ENCODE results near the gene ADAM8. TPM values are rescaled to one million over a fixed set of nuclear protein-coding genes. Genes with fewer than 3 reads are reported as not detected.
"Not testable (repeated sequence)": the region's sequence is repeated elsewhere in the genome, so short reads cannot be mapped to it uniquely, and the experiment has no call there.

Gene ADAM8
- total RNA-seq, 1 donor from 2014 or later, result 20.3 TPM

GRCh38 chr10:133235265-133235855 is 41.3 kb downstream of the ADAM8 start:
- Histone ChIP-seq H3K9me3 (no peaks in the 10 kb centered on the region), H3K36me3 (no peaks in the 10 kb centered on the region), H3K4me1 (peaks cover 13% of the 10 kb centered on the region), H3K27me3 (peaks cover 75% of the 10 kb centered on the region), H3K4me3 (peak overlapping the region; percentile 25), H3K27ac (no peak overlapping the region)
- peak; percentile 78 for DNase-seq
- intact Hi-C loops (cut with DNase I), result no loop called here
- ATAC-seq, result peak; percentile 59
- no peak for TF ChIP-seq CTCF (IDR thresholded peaks at IDR 0.05)

- peak; percentile 6 for ATAC-seq
These were observed 41.9 kb downstream of the ADAM8 start for GRCh38 chr10:133234796-133235195.

GRCh38 chr10:133231946-133232574 is 44.6 kb downstream of the ADAM8 start:
- peaks cover 12% of the 10 kb centered on the region for H3K4me1 ChIP-seq
- TF ChIP-seq CTCF (IDR thresholded peaks at IDR 0.05), result no peak
- intact Hi-C loops (cut with DNase I), result no loop called here
- H3K36me3 ChIP-seq, result no peaks in the 10 kb centered on the region
- H3K9me3 ChIP-seq, result no peaks in the 10 kb centered on the region
- peaks cover 70% of the 10 kb centered on the region for H3K27me3 ChIP-seq
- ATAC-seq, result no peak
- no peak for DNase-seq
- no peak overlapping the region for H3K4me3 ChIP-seq
- H3K27ac ChIP-seq, result no peak overlapping the region

More at GRCh38 chr10:133234796-133235195, 41.9 kb downstream of the ADAM8 start:
- H3K4me3 ChIP-seq; intact Hi-C loops (cut with DNase I); H3K9me3 ChIP-seq; H3K27ac ChIP-seq; DNase-seq; H3K36me3 ChIP-seq: not testable (repeated sequence)
- H3K4me1 ChIP-seq, result peaks cover 13% of the 10 kb centered on the region
- peaks cover 73% of the 10 kb centered on the region for H3K27me3 ChIP-seq

GRCh38 chr10:133231244-133231945 is 45.3 kb downstream of the ADAM8 start:
- intact Hi-C loops (cut with DNase I), result no loop called here
- TF ChIP-seq CTCF (IDR thresholded peaks at IDR 0.05), result no peak
- H3K4me1 ChIP-seq, result peaks cover 5% of the 10 kb centered on the region

GRCh38 chr10:133230387-133231195 is 46.1 kb downstream of the ADAM8 start:
- intact Hi-C loops (cut with DNase I), result no loop called here
- peaks cover 66% of the 10 kb centered on the region for H3K27me3 ChIP-seq

More at GRCh38 chr10:133231244-133231945, 45.3 kb downstream of the ADAM8 start:
- H3K9me3 ChIP-seq, result no peaks in the 10 kb centered on the region
- no peak overlapping the region for H3K27ac ChIP-seq
- no peak for ATAC-seq
- H3K27me3 ChIP-seq, result peaks cover 70% of the 10 kb centered on the region
- no peak overlapping the region for H3K4me3 ChIP-seq
- H3K36me3 ChIP-seq, result no peaks in the 10 kb centered on the region
- DNase-seq, result no peak

More at GRCh38 chr10:133230387-133231195, 46.1 kb downstream of the ADAM8 start:
- Histone ChIP-seq H3K4me3 (no peak overlapping the region), H3K4me1 (no peaks in the 10 kb centered on the region), H3K27ac (no peak overlapping the region), H3K9me3 (no peaks in the 10 kb centered on the region), H3K36me3 (no peaks in the 10 kb centered on the region)
- TF ChIP-seq CTCF (IDR thresholded peaks at IDR 0.05), result no peak
- peak; percentile 29 for ATAC-seq
- peak; percentile 81 for DNase-seq
